ENCODE measurements around the gene TLX1.

- TF ChIP-seq POLR2AphosphoS5 (IDR thresholded peaks at IDR 0.05; ENCODE audit: low read depth, low read length) (no peak), SIN3A (IDR thresholded peaks at IDR 0.05; ENCODE audit: borderline replicate concordance, insufficient read depth, low read length) (no peak), TAF1 (IDR thresholded peaks at IDR 0.05; ENCODE audit: borderline replicate concordance, insufficient read depth, low read length) (no peak), REST (IDR thresholded peaks at IDR 0.05; ENCODE audit: insufficient read depth in 1 of 2, low read depth in 2 of 2, low read length in 2 of 2) (no peak), FOXP2 (optimal IDR thresholded peaks at IDR 0.05; ENCODE audit: borderline replicate concordance, extremely low read depth, extremely low read length, insufficient read depth) (no peak)
Observed at GRCh38 chr10:101120884-101121653, 10.0 kb upstream of the TLX1 start.

All from PFSK-1 (cell line).